ENCODE results near the gene CDH11. TPM values are rescaled to one million over a fixed set of nuclear protein-coding genes. Genes with fewer than 3 reads are reported as not detected.

CDH11 gene
- total RNA-seq, 2 experiments from 2014 or later, result not detected

GRCh38 chr16:64989050-64989449 is 132.8 kb downstream of the CDH11 start:
- POLR2A ChIA-PET, result no interaction called here
- Mint-ChIP-seq H3K9me3 (peaks cover 6% of the 10 kb centered on the region), H3K4me3 (no peak overlapping the region), H3K4me1 (no peaks in the 10 kb centered on the region), H3K27ac (no peak overlapping the region), H3K27me3 (no peaks in the 10 kb centered on the region), H3K36me3 (no peaks in the 10 kb centered on the region)
- ATAC-seq (ENCODE audit: low read depth) (no peak), DNase-seq (no peak)

- no peak overlapping the region for H3K27ac Mint-ChIP-seq
- DNase-seq, result no peak
Observed at GRCh38 chr16:64983963-64984362, 137.9 kb downstream of the CDH11 start.

DNA sequence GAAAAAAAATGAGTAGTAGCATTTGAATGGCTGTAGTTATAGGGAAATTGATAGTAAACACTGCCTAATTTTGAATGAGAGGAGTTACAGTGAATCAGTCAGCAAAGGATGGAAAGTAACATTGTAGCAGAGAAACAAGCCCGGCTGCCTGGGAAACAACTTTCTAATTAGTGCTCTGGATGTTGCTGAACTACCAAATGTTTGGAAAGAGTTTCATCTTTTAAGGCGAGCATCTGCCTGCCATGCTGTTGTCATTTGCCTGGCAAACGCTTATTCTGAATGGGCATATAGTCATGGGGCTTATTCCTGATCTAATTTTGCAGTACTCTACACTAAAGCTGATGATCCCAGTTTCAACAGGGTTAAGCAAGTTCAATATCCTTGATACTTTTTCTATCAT is 138.6 kb downstream of the CDH11 start:
- Mint-ChIP-seq H3K4me3 (no peak overlapping the region), H3K27me3 (no peaks in the 10 kb centered on the region)
- POLR2A ChIA-PET, result no interaction called here

More at GRCh38 chr16:64983963-64984362, 137.9 kb downstream of the CDH11 start:
- ATAC-seq (ENCODE audit: low read depth), result no peak
- H3K4me3 Mint-ChIP-seq, result no peak overlapping the region
- H3K9me3 Mint-ChIP-seq, result peaks cover 3% of the 10 kb centered on the region
- no peaks in the 10 kb centered on the region for H3K36me3 Mint-ChIP-seq
- H3K4me1 Mint-ChIP-seq, result no peaks in the 10 kb centered on the region
- POLR2A ChIA-PET, result no interaction called here
- H3K27me3 Mint-ChIP-seq, result no peaks in the 10 kb centered on the region

GRCh38 chr16:64982581-64982980 is 139.3 kb downstream of the CDH11 start:
- DNase-seq (no peak), ATAC-seq (ENCODE audit: low read depth) (no peak)
- no peak overlapping the region for H3K27ac Mint-ChIP-seq
- peaks cover 2% of the 10 kb centered on the region for H3K9me3 Mint-ChIP-seq
- H3K27me3 Mint-ChIP-seq, result no peaks in the 10 kb centered on the region
- H3K36me3 Mint-ChIP-seq, result no peaks in the 10 kb centered on the region
- no peaks in the 10 kb centered on the region for H3K4me1 Mint-ChIP-seq
- POLR2A ChIA-PET, result no interaction called here
- no peak overlapping the region for H3K4me3 Mint-ChIP-seq

More for the DNA sequence above, 138.6 kb downstream of the CDH11 start:
- Mint-ChIP-seq H3K9me3 (peaks cover 2% of the 10 kb centered on the region), H3K36me3 (no peaks in the 10 kb centered on the region), H3K27ac (no peak overlapping the region), H3K4me1 (no peaks in the 10 kb centered on the region)
- ATAC-seq (ENCODE audit: low read depth) (no peak), DNase-seq (no peak)

GRCh38 chr16:64981568-64982281 is 140.1 kb downstream of the CDH11 start:
- no peaks in the 10 kb centered on the region for H3K27me3 Mint-ChIP-seq
- POLR2A ChIA-PET, result interaction anchor here (0.7 kb wide), 1 partner anchor 326 kb away, joined by 5 read pairs; no protein-coding TSS in a partner anchor
- H3K4me1 Mint-ChIP-seq, result no peaks in the 10 kb centered on the region
- H3K4me3 Mint-ChIP-seq, result no peak overlapping the region
- H3K27ac Mint-ChIP-seq, result no peak overlapping the region
- no peak for ATAC-seq (ENCODE audit: low read depth)
- no peak for DNase-seq
- H3K36me3 Mint-ChIP-seq, result no peaks in the 10 kb centered on the region
- H3K9me3 Mint-ChIP-seq, result peaks cover 2% of the 10 kb centered on the region

- Mint-ChIP-seq H3K27me3 (no peaks in the 10 kb centered on the region), H3K9me3 (peaks cover 5% of the 10 kb centered on the region), H3K4me3 (no peak overlapping the region), H3K27ac (no peak overlapping the region), H3K4me1 (no peaks in the 10 kb centered on the region), H3K36me3 (no peaks in the 10 kb centered on the region)
- DNase-seq, result no peak
- POLR2A ChIA-PET, result no interaction called here
- ATAC-seq (ENCODE audit: low read depth), result no peak
Observed at GRCh38 chr16:64977206-64977920, 144.5 kb downstream of the CDH11 start.

GRCh38 chr16:64975821-64976220 is 146.0 kb downstream of the CDH11 start:
- Mint-ChIP-seq H3K9me3 (peaks cover 5% of the 10 kb centered on the region), H3K4me3 (no peak overlapping the region), H3K27ac (no peak overlapping the region), H3K27me3 (no peaks in the 10 kb centered on the region), H3K36me3 (no peaks in the 10 kb centered on the region), H3K4me1 (no peaks in the 10 kb centered on the region)
- DNase-seq (no peak), ATAC-seq (ENCODE audit: low read depth) (no peak)
- POLR2A ChIA-PET, result no interaction called here

GRCh38 chr16:64974381-64974780 is 147.5 kb downstream of the CDH11 start:
- no peaks in the 10 kb centered on the region for H3K27me3 Mint-ChIP-seq
- DNase-seq, result no peak
- ATAC-seq (ENCODE audit: low read depth), result no peak
- POLR2A ChIA-PET, result no interaction called here
- H3K27ac Mint-ChIP-seq, result no peak overlapping the region
- H3K4me1 Mint-ChIP-seq, result no peaks in the 10 kb centered on the region
- peaks cover 5% of the 10 kb centered on the region for H3K9me3 Mint-ChIP-seq
- H3K4me3 Mint-ChIP-seq, result no peak overlapping the region
- H3K36me3 Mint-ChIP-seq, result no peaks in the 10 kb centered on the region

DNA sequence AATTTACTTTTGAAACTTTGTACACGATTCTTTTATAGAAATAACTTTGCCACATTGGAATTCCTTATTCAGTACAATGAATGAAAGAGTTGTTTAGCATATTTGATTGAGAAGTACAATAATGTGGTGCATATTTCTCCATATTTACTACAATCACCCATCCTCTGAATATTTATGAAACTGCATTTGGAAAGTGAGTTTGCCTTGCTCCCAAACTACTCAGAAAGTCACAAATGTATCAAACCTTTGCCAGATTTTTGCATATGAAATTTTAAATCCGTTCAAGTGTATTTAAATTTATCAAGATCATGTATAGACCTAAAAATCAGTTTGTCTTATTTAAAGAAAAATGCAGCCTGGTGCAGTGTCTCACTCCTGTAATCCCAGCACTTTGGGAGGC is 148.7 kb downstream of the CDH11 start:
- no peak for ATAC-seq (ENCODE audit: low read depth)
- Mint-ChIP-seq H3K27ac (no peak overlapping the region), H3K27me3 (no peaks in the 10 kb centered on the region), H3K9me3 (peaks cover 5% of the 10 kb centered on the region), H3K4me1 (no peaks in the 10 kb centered on the region), H3K36me3 (no peaks in the 10 kb centered on the region), H3K4me3 (no peak overlapping the region)
- no peak for DNase-seq
- POLR2A ChIA-PET, result no interaction called here

DNA sequence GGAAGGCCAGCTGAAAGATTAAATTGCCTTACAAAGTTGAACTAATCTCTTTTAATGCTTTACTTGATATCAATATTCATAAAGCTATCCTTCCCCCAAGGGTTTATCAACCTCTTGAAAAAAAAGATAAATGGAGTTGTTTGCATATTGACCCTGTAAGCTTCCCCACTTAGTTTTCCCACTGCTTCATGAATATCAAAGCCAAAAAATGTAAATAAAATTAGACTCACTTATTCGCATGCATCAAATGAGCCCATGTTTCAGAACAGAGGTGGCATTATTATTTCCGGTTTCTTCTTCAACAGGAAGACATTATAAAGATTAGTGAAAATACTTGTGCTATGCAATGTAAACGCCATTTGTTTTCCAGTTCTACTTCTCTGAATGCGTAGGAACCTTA is 150.7 kb downstream of the CDH11 start:
- no peak for DNase-seq
- Mint-ChIP-seq H3K9me3 (peaks cover 3% of the 10 kb centered on the region), H3K4me3 (no peak overlapping the region), H3K4me1 (no peaks in the 10 kb centered on the region), H3K36me3 (no peaks in the 10 kb centered on the region), H3K27ac (no peak overlapping the region), H3K27me3 (no peaks in the 10 kb centered on the region)
- POLR2A ChIA-PET, result no interaction called here
- ATAC-seq (ENCODE audit: low read depth), result no peak

- no peaks in the 10 kb centered on the region for H3K36me3 Mint-ChIP-seq
- peaks cover 1% of the 10 kb centered on the region for H3K9me3 Mint-ChIP-seq
- H3K27ac Mint-ChIP-seq, result no peak overlapping the region
- H3K27me3 Mint-ChIP-seq, result no peaks in the 10 kb centered on the region
- ATAC-seq (ENCODE audit: low read depth) (no peak), DNase-seq (no peak)
- no peak overlapping the region for H3K4me3 Mint-ChIP-seq
- POLR2A ChIA-PET, result no interaction called here
- no peaks in the 10 kb centered on the region for H3K4me1 Mint-ChIP-seq
Observed at GRCh38 chr16:64969221-64969620, 152.6 kb downstream of the CDH11 start.

DNA sequence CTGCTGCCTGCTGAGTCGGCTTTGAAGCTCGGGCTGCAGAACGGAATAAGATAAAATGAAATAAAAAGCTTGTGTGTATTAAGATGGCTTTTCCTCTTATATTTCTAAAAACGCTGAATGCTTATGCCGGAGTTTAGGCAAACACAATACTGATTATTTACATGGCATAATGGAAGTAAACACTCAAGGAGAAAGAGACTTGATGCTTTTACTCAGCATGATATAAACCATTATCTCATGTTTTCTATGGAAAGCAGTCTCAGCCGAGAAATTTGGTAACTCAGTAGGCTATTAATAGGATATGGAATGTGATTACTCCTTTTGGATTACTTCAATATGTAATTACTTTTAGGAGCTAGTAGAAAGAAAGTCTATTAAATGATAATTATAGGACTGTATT is 153.3 kb downstream of the CDH11 start:
- Mint-ChIP-seq H3K27me3 (no peaks in the 10 kb centered on the region), H3K4me3 (no peak overlapping the region), H3K4me1 (no peaks in the 10 kb centered on the region), H3K9me3 (no peaks in the 10 kb centered on the region), H3K27ac (no peak overlapping the region), H3K36me3 (no peaks in the 10 kb centered on the region)
- ATAC-seq (ENCODE audit: low read depth) (no peak), DNase-seq (no peak)
- POLR2A ChIA-PET, result no interaction called here

DNA sequence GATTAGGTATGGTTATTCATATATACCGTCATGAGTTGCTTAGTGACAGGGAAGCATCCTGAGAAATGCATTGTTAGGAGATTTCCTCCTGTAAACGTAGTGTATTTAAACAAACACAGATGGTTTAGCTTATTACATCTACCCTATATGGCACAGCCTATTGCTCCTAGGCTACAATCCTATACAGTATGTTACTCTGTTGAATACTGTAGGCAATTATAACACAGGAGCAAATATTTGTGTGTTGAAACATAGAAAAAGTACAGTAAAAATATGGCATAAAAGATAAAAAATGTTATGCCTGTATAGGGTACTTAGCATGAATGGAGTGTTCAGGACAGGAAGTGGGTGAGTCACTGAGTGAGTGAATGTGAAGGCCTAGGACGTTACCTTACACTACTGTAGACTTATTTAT is 157.7 kb downstream of the CDH11 start:
- Mint-ChIP-seq H3K4me1 (no peaks in the 10 kb centered on the region), H3K36me3 (no peaks in the 10 kb centered on the region), H3K9me3 (no peaks in the 10 kb centered on the region), H3K4me3 (no peak overlapping the region), H3K27ac (no peak overlapping the region), H3K27me3 (no peaks in the 10 kb centered on the region)
- POLR2A ChIA-PET, result no interaction called here
- ATAC-seq (ENCODE audit: low read depth) (no peak), DNase-seq (no peak)

- no peak overlapping the region for H3K4me3 Mint-ChIP-seq
- DNase-seq, result no peak
- H3K4me1 Mint-ChIP-seq, result no peaks in the 10 kb centered on the region
- ATAC-seq (ENCODE audit: low read depth), result no peak
- H3K36me3 Mint-ChIP-seq, result no peaks in the 10 kb centered on the region
- POLR2A ChIA-PET, result no interaction called here
- H3K9me3 Mint-ChIP-seq, result no peaks in the 10 kb centered on the region
- H3K27me3 Mint-ChIP-seq, result no peaks in the 10 kb centered on the region
- no peak overlapping the region for H3K27ac Mint-ChIP-seq
Observed at GRCh38 chr16:64962786-64963185, 159.1 kb downstream of the CDH11 start.
